ENCODE results near the gene PPEF1. TPM values are rescaled to one million over a fixed set of nuclear protein-coding genes. Genes with fewer than 3 reads are reported as not detected.
"Not testable (repeated sequence)": the region's sequence is repeated elsewhere in the genome, so short reads cannot be mapped to it uniquely, and the experiment has no call there.

PPEF1 gene
- total RNA-seq, 2 donors from 2014 or later, result 1.9 to 6.0 TPM

- Histone ChIP-seq H3K4me1 (replicated peaks) (no peaks in the 10 kb centered on the region), H3K36me3 (no peaks in the 10 kb centered on the region), H3K27me3 (replicated peaks; ENCODE audit: insufficient read depth) (no peaks in the 10 kb centered on the region), H3K4me3 (no peak overlapping the region), H3K27ac (no peak overlapping the region), H3K9me3 (no peaks in the 10 kb centered on the region)
- DNase-seq (ENCODE audit: low spot score), result no peak
- intact Hi-C loops (cut with DNase I), result no loop called here
- WGBS, result 49% methylated on average over 15 of the region's 22 CpGs
- no peak for TF ChIP-seq POLR2AphosphoS5 (IDR thresholded peaks at IDR 0.05)
- no peak for TF ChIP-seq CTCF (IDR thresholded peaks at IDR 0.05)
- no peak for TF ChIP-seq POLR2A (IDR thresholded peaks at IDR 0.05)
Measured at GRCh38 chrX:18833071-18833731, 125.8 kb downstream of the PPEF1 start.

GRCh38 chrX:18847901-18848300 is 140.5 kb downstream of the PPEF1 start:
- H3K4me1 ChIP-seq (replicated peaks); H3K27ac ChIP-seq; H3K9me3 ChIP-seq; H3K4me3 ChIP-seq; DNase-seq (ENCODE audit: low spot score); H3K36me3 ChIP-seq; intact Hi-C loops (cut with DNase I); H3K27me3 ChIP-seq (replicated peaks; ENCODE audit: insufficient read depth): not testable (repeated sequence)
- WGBS, result 58% methylated on average over 3 of the region's 3 CpGs

GRCh38 chrX:18855919-18856644 is 148.6 kb downstream of the PPEF1 start:
- no peak overlapping the region for H3K27ac ChIP-seq

DNA sequence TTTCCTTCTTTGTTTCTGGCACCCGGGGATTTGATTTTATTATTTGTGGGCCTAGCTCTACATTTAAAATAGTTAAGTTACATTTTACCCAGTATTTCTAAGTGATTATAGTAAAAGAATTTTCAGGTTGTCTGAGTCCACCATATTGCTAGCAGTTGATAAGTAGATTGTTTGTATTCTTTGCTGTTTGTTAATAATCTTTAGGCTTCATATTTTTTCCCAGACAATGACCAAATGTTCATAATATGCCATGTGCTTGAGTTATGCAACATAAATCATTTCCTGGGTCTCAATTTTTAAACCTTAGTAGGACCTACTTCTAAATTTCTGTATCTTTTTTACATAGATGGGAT is 149.2 kb downstream of the PPEF1 start:
- Histone ChIP-seq H3K4me3 (no peak overlapping the region), H3K27me3 (replicated peaks; ENCODE audit: insufficient read depth) (no peaks in the 10 kb centered on the region), H3K4me1 (replicated peaks) (no peaks in the 10 kb centered on the region), H3K27ac (no peak overlapping the region), H3K36me3 (no peaks in the 10 kb centered on the region), H3K9me3 (no peaks in the 10 kb centered on the region)
- no peak for TF ChIP-seq POLR2AphosphoS5 (IDR thresholded peaks at IDR 0.05)
- TF ChIP-seq POLR2A (IDR thresholded peaks at IDR 0.05), result no peak
- TF ChIP-seq CTCF (IDR thresholded peaks at IDR 0.05), result no peak
- DNase-seq (ENCODE audit: low spot score), result no peak
- intact Hi-C loops (cut with DNase I), result no loop called here
- WGBS, result 58% methylated on average over 1 of the region's 1 CpG

More at GRCh38 chrX:18855919-18856644, 148.6 kb downstream of the PPEF1 start:
- intact Hi-C loops (cut with DNase I), result no loop called here
- H3K36me3 ChIP-seq, result no peaks in the 10 kb centered on the region
- TF ChIP-seq CTCF (IDR thresholded peaks at IDR 0.05) (no peak), POLR2A (IDR thresholded peaks at IDR 0.05) (no peak), POLR2AphosphoS5 (IDR thresholded peaks at IDR 0.05) (no peak)
- 73% methylated on average over 1 of the region's 1 CpG for WGBS
- DNase-seq (ENCODE audit: low spot score), result no peak
- H3K27me3 ChIP-seq (replicated peaks; ENCODE audit: insufficient read depth), result no peaks in the 10 kb centered on the region
- H3K4me3 ChIP-seq, result no peak overlapping the region
- no peaks in the 10 kb centered on the region for H3K9me3 ChIP-seq
- no peaks in the 10 kb centered on the region for H3K4me1 ChIP-seq (replicated peaks)

DNA sequence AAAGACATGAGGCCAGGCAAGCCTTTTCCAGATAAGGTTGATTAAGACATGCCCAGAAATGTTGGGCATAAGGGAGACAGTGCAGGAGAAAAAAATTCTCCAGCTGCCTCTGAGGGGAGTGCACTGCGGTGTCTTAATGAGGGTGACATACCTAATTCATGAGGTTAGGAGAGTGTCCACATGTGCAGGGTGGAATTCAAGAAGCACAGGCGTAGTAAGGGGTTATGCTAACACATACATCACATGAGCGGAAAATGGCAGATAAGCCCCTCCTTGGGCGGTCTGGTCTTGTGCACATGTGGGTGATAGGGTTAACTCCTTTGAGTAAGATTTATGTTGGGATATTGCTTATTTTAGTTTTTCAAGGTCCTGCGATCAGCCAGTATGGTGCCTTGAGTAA is 154.1 kb downstream of the PPEF1 start:
- no peak for DNase-seq (ENCODE audit: low spot score)
- no peaks in the 10 kb centered on the region for H3K9me3 ChIP-seq
- no peaks in the 10 kb centered on the region for H3K36me3 ChIP-seq
- no peak overlapping the region for H3K4me3 ChIP-seq
- H3K27ac ChIP-seq, result no peak overlapping the region
- no peaks in the 10 kb centered on the region for H3K4me1 ChIP-seq (replicated peaks)
- WGBS, result 91% methylated on average over 5 of the region's 5 CpGs
- TF ChIP-seq CTCF (IDR thresholded peaks at IDR 0.05) (no peak), POLR2AphosphoS5 (IDR thresholded peaks at IDR 0.05) (no peak), POLR2A (IDR thresholded peaks at IDR 0.05) (no peak)
- no peaks in the 10 kb centered on the region for H3K27me3 ChIP-seq (replicated peaks; ENCODE audit: insufficient read depth)
- intact Hi-C loops (cut with DNase I), result no loop called here
